ENCODE results near the gene H1-8.

H1-8 gene

GRCh38 chr3:129575233-129575996 is 32.4 kb downstream of the H1-8 start:
- FAIRE-seq = no peak

- no peak for FAIRE-seq
Measured at GRCh38 chr3:129575997-129576384, 33.0 kb downstream of the H1-8 start.

GRCh38 chr3:129576514-129577352 is 33.8 kb downstream of the H1-8 start:
- peak; percentile 80 for FAIRE-seq

GRCh38 chr3:129577366-129577765 is 34.4 kb downstream of the H1-8 start:
- FAIRE-seq = no peak

- no peak for FAIRE-seq
Measured at GRCh38 chr3:129577925-129578786, 35.2 kb downstream of the H1-8 start.

GRCh38 chr3:129579991-129580390 is 37.0 kb downstream of the H1-8 start:
- FAIRE-seq = no peak

GRCh38 chr3:129581623-129582022 is 38.6 kb downstream of the H1-8 start:
- no peak for FAIRE-seq

GRCh38 chr3:129582799-129583198 is 39.8 kb downstream of the H1-8 start:
- FAIRE-seq = no peak

GRCh38 chr3:129583289-129583688 is 40.3 kb downstream of the H1-8 start:
- no peak for FAIRE-seq

- FAIRE-seq = no peak
Measured at GRCh38 chr3:129584631-129585030, 41.7 kb downstream of the H1-8 start.

- FAIRE-seq = no peak
Measured at GRCh38 chr3:129585949-129586657, 43.1 kb downstream of the H1-8 start.

- no peak for FAIRE-seq
Measured at GRCh38 chr3:129586746-129587430, 43.9 kb downstream of the H1-8 start.

- no peak for FAIRE-seq
Measured at GRCh38 chr3:129587566-129588210, 44.7 kb downstream of the H1-8 start.

- no peak for FAIRE-seq
Measured at GRCh38 chr3:129590215-129590614, 47.2 kb downstream of the H1-8 start.

- no peak for FAIRE-seq
Measured at GRCh38 chr3:129591932-129592331, 49.0 kb downstream of the H1-8 start.

- FAIRE-seq = no peak
Measured at GRCh38 chr3:129592381-129593131, 49.6 kb downstream of the H1-8 start.

- FAIRE-seq = no peak
Measured at GRCh38 chr3:129593230-129593594, 50.2 kb downstream of the H1-8 start.

GRCh38 chr3:129593595-129594339 is 50.8 kb downstream of the H1-8 start:
- peak; percentile 76 for FAIRE-seq

- no peak for FAIRE-seq
Measured at GRCh38 chr3:129594409-129594808, 51.4 kb downstream of the H1-8 start.

GRCh38 chr3:129594907-129595390 is 52.0 kb downstream of the H1-8 start:
- no peak for FAIRE-seq

Data from islet of Langerhans (tissue), 1 donor.